ENCODE data around the gene IRAK3. TPM values are rescaled to one million over a fixed set of nuclear protein-coding genes. Genes with fewer than 3 reads are reported as not detected.
A peak's percentile ranks its signal among the peaks of the same experiment; 100 is the strongest.

Gene IRAK3
- total and polyA plus RNA-seq, 11 donors, result 2.2 to 11.4 (median 4.7) TPM

- Histone ChIP-seq H3K36me3 (peaks cover 0 to 35% (median 20%) of the 10 kb centered on the region in 9 donors), H3K4me3 (no peak overlapping the region), H3K27ac (no peak overlapping the region), H3K4me1 (peaks cover 0 to 53% (median 23%) of the 10 kb centered on the region in 12 donors), H3K27me3 (no peaks in the 10 kb centered on the region), H3K9me3 (peaks cover 0 to 6% (median 0%) of the 10 kb centered on the region in 12 donors)
- TF ChIP-seq POLR2A (IDR thresholded peaks at IDR 0.05) (no peak), CTCF (IDR thresholded peaks at IDR 0.05) (no peak)
- ATAC-seq (no peak), DNase-seq (no peak)
- intact Hi-C loops (cut with DNase I), result no loop called here
Observed at GRCh38 chr12:66159123-66159522, 29.9 kb upstream of the IRAK3 start.

- ATAC-seq (no peak), DNase-seq (no peak)
- 91 to 96% (median 95%) methylated on average over 25 to 28 of the region's 28 CpGs for WGBS, 4 donors
Observed at GRCh38 chr12:66160704-66161103, 28.3 kb upstream of the IRAK3 start.

GRCh38 chr12:66162701-66163100, 26.3 kb upstream of the IRAK3 start:
- TF ChIP-seq CTCF (IDR thresholded peaks at IDR 0.05) (no peak), POLR2A (IDR thresholded peaks at IDR 0.05) (no peak)
- DNase-seq (no peak), ATAC-seq (no peak)
- Histone ChIP-seq H3K27me3 (no peaks in the 10 kb centered on the region), H3K27ac (peak overlapping the region in 1 of 12 donors; percentile 15), H3K36me3 (peaks cover 0 to 35% (median 20%) of the 10 kb centered on the region in 9 donors), H3K4me1 (peaks cover 0 to 55% (median 27%) of the 10 kb centered on the region in 12 donors), H3K9me3 (peaks cover 0 to 12% (median 0%) of the 10 kb centered on the region in 12 donors), H3K4me3 (no peak overlapping the region)
- intact Hi-C loops (cut with DNase I), result loop anchor here in 5 of 10 donors (10.0 kb wide), 3 partner anchors 72 to 142 kb away; partner anchors contain the start of gene HELB (in 2 of the 5)
- WGBS, 4 donors, result 53 to 67% (median 63%) methylated on average over 2 of the region's 2 CpGs

More at GRCh38 chr12:66160704-66161103, 28.3 kb upstream of the IRAK3 start:
- intact Hi-C loops (cut with DNase I), result loop anchor here in 5 of 10 donors (10.0 kb wide), 3 partner anchors 74 to 144 kb away; partner anchors contain the start of gene HELB (in 2 of the 5)
- H3K36me3 ChIP-seq, result peaks cover 0 to 35% (median 20%) of the 10 kb centered on the region in 9 donors
- no peak for TF ChIP-seq CTCF (IDR thresholded peaks at IDR 0.05)
- TF ChIP-seq POLR2A (IDR thresholded peaks at IDR 0.05), result no peak
- no peaks in the 10 kb centered on the region for H3K27me3 ChIP-seq
- H3K4me3 ChIP-seq, result no peak overlapping the region
- no peak overlapping the region for H3K27ac ChIP-seq
- H3K9me3 ChIP-seq, result peaks cover 0 to 12% (median 0%) of the 10 kb centered on the region in 12 donors
- peaks cover 0 to 50% (median 18%) of the 10 kb centered on the region in 12 donors for H3K4me1 ChIP-seq

GRCh38 chr12:66163289-66163688, 25.7 kb upstream of the IRAK3 start:
- intact Hi-C loops (cut with DNase I), result loop anchor here in 5 of 10 donors (10.0 kb wide), 3 partner anchors 72 to 142 kb away; partner anchors contain the start of gene HELB (in 2 of the 5)
- no peak overlapping the region for H3K4me3 ChIP-seq
- peaks cover 0 to 12% (median 0%) of the 10 kb centered on the region in 12 donors for H3K9me3 ChIP-seq
- H3K27me3 ChIP-seq, result no peaks in the 10 kb centered on the region
- DNase-seq (no peak), ATAC-seq (no peak)
- peaks cover 0 to 35% (median 20%) of the 10 kb centered on the region in 9 donors for H3K36me3 ChIP-seq
- TF ChIP-seq CTCF (IDR thresholded peaks at IDR 0.05), result no peak
- no peak for TF ChIP-seq POLR2A (IDR thresholded peaks at IDR 0.05)
- H3K4me1 ChIP-seq, result peaks cover 0 to 60% (median 32%) of the 10 kb centered on the region in 12 donors
- H3K27ac ChIP-seq, result peak overlapping the region in 1 of 12 donors; percentile 15
- WGBS, 4 donors, result 62 to 75% (median 70%) methylated on average over 4 of the region's 4 CpGs
